Suprapubic skin (tissue), 4 donors: ENCODE results near the gene PPP4R3C.

Source experiments
- POLR2A ChIP-seq, 2 donors: fragments of 450-650 bp; IDR thresholded peaks; one replicate each; pipeline ENCODE4 v1.6.1; 2017; ENCODE audit warnings: antibody characterized with exemption in 2 of 2, mild to moderate bottlenecking in 2 of 2, moderate library complexity in 2 of 2
- POLR2AphosphoS5 ChIP-seq, 3 donors: sonication (generic); formaldehyde crosslinking; IDR thresholded peaks; one replicate each; pipeline ENCODE4 v1.6.1; 2017; ENCODE audit warnings: antibody characterized with exemption in 3 of 3

- TF ChIP-seq POLR2AphosphoS5 (IDR thresholded peaks at IDR 0.05), result no peak
- no peak for TF ChIP-seq POLR2A (IDR thresholded peaks at IDR 0.05)
Measured at GRCh38 chrX:27445438-27445837, 17.7 kb downstream of the PPP4R3C start.
